ENCODE data around the gene NEB.

DNA sequence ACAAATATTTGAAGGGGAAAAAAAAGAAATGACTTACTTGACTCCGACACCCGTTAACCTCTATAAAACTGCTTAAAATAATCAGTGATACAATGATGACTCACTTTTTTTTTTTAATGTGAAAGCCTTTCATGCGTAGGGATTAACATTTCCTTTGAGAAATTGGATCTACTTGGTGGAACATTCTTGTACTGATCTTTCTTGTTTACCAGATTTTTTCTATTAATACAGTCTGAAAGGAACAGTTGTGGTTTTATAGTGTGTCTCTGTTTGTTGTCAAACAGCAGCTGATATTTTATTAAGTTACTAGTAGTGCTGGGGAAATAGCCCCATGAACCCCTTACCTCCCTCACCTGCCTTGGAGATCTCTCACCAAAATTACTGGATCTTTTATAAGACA, 40.2 kb upstream of the NEB start:
- TF ChIP-seq, protein P1, sequence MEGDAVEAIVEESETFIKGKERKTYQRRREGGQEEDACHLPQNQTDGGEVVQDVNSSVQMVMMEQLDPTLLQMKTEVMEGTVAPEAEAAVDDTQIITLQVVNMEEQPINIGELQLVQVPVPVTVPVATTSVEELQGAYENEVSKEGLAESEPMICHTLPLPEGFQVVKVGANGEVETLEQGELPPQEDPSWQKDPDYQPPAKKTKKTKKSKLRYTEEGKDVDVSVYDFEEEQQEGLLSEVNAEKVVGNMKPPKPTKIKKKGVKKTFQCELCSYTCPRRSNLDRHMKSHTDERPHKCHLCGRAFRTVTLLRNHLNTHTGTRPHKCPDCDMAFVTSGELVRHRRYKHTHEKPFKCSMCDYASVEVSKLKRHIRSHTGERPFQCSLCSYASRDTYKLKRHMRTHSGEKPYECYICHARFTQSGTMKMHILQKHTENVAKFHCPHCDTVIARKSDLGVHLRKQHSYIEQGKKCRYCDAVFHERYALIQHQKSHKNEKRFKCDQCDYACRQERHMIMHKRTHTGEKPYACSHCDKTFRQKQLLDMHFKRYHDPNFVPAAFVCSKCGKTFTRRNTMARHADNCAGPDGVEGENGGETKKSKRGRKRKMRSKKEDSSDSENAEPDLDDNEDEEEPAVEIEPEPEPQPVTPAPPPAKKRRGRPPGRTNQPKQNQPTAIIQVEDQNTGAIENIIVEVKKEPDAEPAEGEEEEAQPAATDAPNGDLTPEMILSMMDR (conservative IDR thresholded peaks at IDR 0.05; ENCODE audit: low read length) = no peak
- TF ChIP-seq EZH2phosphoT487 (IDR thresholded peaks at IDR 0.05; ENCODE audit: borderline replicate concordance) = no peak

Data from Loucy (cell line).